Neural crest cell (in vitro differentiated cells): ENCODE measurements around the gene KBTBD12. TPM values are rescaled to one million over a fixed set of nuclear protein-coding genes. Genes with fewer than 3 reads are reported as not detected.

Source experiments
- DNase-seq: peaks from one replicate; pipeline ENCODE4 v3.0.0; 2021; ENCODE audit warnings: low read depth, mixed read lengths, low spot score
- H3K27ac Mint-ChIP-seq: one replicate; pipeline ENCODE4 v1.8.0; 2021; ENCODE audit warnings: mild to moderate bottlenecking, mixed read lengths; ENCODE audit not compliant: unreplicated experiment
- H3K27me3 Mint-ChIP-seq: 2 replicates; pipeline ENCODE4 v1.8.0; 2021; ENCODE audit warnings: low read depth, mild to moderate bottlenecking, mixed read lengths
- H3K36me3 Mint-ChIP-seq: 2 replicates; pipeline ENCODE4 v1.8.0; 2021; ENCODE audit warnings: low read depth, mild to moderate bottlenecking, mixed read lengths
- H3K4me1 Mint-ChIP-seq: 2 replicates; pipeline ENCODE4 v1.8.0; 2021; ENCODE audit warnings: mixed read lengths
- H3K4me3 Mint-ChIP-seq: one replicate; pipeline ENCODE4 v1.8.0; 2021; ENCODE audit warnings: mild to moderate bottlenecking, mixed read lengths
- H3K9me3 Mint-ChIP-seq: 2 replicates; pipeline ENCODE4 v1.8.0; 2021; ENCODE audit warnings: mixed read lengths
- CTCF ChIP-seq: fragments of 200-600 bp; sonication (generic); conservative IDR thresholded peaks from 2 replicates; pipeline ENCODE4 v1.5.0; 2021; ENCODE audit warnings: antibody characterized with exemption, mild to moderate bottlenecking
- total RNA-seq: library from RNA; stranded (reverse); gene quantifications from 2 replicates; pipeline ENCODE4 v1.2.1, GENCODE V29; 2021

KBTBD12 gene
- total RNA-seq, 1 donor from 2014 or later = not detected

- Mint-ChIP-seq H3K36me3 (no peaks in the 10 kb centered on the region), H3K9me3 (no peaks in the 10 kb centered on the region), H3K4me1 (peaks cover 6% of the 10 kb centered on the region), H3K4me3 (no peak overlapping the region), H3K27ac (no peak overlapping the region), H3K27me3 (no peaks in the 10 kb centered on the region)
- no peak for DNase-seq
- no peak for TF ChIP-seq CTCF
These were observed 33.4 kb upstream of the KBTBD12 start for GRCh38 chr3:127881586-127881985.

- Mint-ChIP-seq H3K9me3 (no peaks in the 10 kb centered on the region), H3K27me3 (no peaks in the 10 kb centered on the region), H3K4me3 (no peak overlapping the region), H3K36me3 (no peaks in the 10 kb centered on the region), H3K27ac (no peak overlapping the region), H3K4me1 (peaks cover 7% of the 10 kb centered on the region)
- TF ChIP-seq CTCF = no peak
- DNase-seq = no peak
These were observed 31.0 kb upstream of the KBTBD12 start for GRCh38 chr3:127884041-127884440.

- no peaks in the 10 kb centered on the region for H3K36me3 Mint-ChIP-seq
- no peak for TF ChIP-seq CTCF
- H3K27me3 Mint-ChIP-seq = no peaks in the 10 kb centered on the region
- peaks cover 6% of the 10 kb centered on the region for H3K9me3 Mint-ChIP-seq
- no peak overlapping the region for H3K27ac Mint-ChIP-seq
- no peak for DNase-seq
- no peak overlapping the region for H3K4me3 Mint-ChIP-seq
- peaks cover 12% of the 10 kb centered on the region for H3K4me1 Mint-ChIP-seq
These were observed 28.6 kb upstream of the KBTBD12 start for GRCh38 chr3:127886231-127886955.

- H3K4me3 Mint-ChIP-seq = no peak overlapping the region
- H3K27ac Mint-ChIP-seq = no peak overlapping the region
- H3K27me3 Mint-ChIP-seq = no peaks in the 10 kb centered on the region
- no peak for DNase-seq
- no peak for TF ChIP-seq CTCF
- H3K4me1 Mint-ChIP-seq = peaks cover 12% of the 10 kb centered on the region
- H3K36me3 Mint-ChIP-seq = no peaks in the 10 kb centered on the region
- peaks cover 6% of the 10 kb centered on the region for H3K9me3 Mint-ChIP-seq
These were observed 28.1 kb upstream of the KBTBD12 start for GRCh38 chr3:127886956-127887231.

GRCh38 chr3:127887321-127887720, 27.7 kb upstream of the KBTBD12 start:
- H3K4me3 Mint-ChIP-seq = no peak overlapping the region
- no peaks in the 10 kb centered on the region for H3K27me3 Mint-ChIP-seq
- H3K36me3 Mint-ChIP-seq = no peaks in the 10 kb centered on the region
- peaks cover 12% of the 10 kb centered on the region for H3K4me1 Mint-ChIP-seq
- peaks cover 6% of the 10 kb centered on the region for H3K9me3 Mint-ChIP-seq
- DNase-seq = no peak
- no peak for TF ChIP-seq CTCF
- H3K27ac Mint-ChIP-seq = no peak overlapping the region
